WTC11 (cell line): Measurements from ENCODE around the gene ARHGAP15. TPM values are rescaled to one million over a fixed set of nuclear protein-coding genes. Genes with fewer than 3 reads are reported as not detected.

ENCODE experiments used
- ATAC-seq: fragments of 200-7000 bp; cut with Tn5 transposase; 2 replicates; pipeline ENCODE4 v1.10.0; 2021; ENCODE audit warnings: mild to moderate bottlenecking, moderate library complexity
- CTCF ChIA-PET: fragments of 300-600 bp; sonication (Branson Sonifier 250); formaldehyde crosslinking; loops from one replicate; lab custom pipeline; 2021; ENCODE audit warnings: antibody characterized with exemption; lab: Charles Lee
- POLR2A ChIA-PET: fragments of 350-600 bp; sonication (Branson Sonifier 250); formaldehyde crosslinking; loops from one replicate; lab custom pipeline; 2021; ENCODE audit warnings: antibody characterized with exemption; lab: Charles Lee
- DNase-seq: peaks from one replicate; pipeline ENCODE4 v3.0.0; 2021; ENCODE audit warnings: low spot score
- H3K27ac Mint-ChIP-seq: 2 replicates; pipeline ENCODE4 v1.8.0; 2021; ENCODE audit warnings: mixed read lengths
- H3K27me3 Mint-ChIP-seq: 2 replicates; pipeline ENCODE4 v1.8.0; 2021; ENCODE audit warnings: low read depth, mild to moderate bottlenecking, moderate library complexity, mixed read lengths
- H3K36me3 Mint-ChIP-seq: 2 replicates; pipeline ENCODE4 v1.8.0; 2021; ENCODE audit warnings: mixed read lengths
- H3K4me1 Mint-ChIP-seq: 2 replicates; pipeline ENCODE4 v1.8.0; 2022; ENCODE audit warnings: mixed read lengths
- H3K4me3 Mint-ChIP-seq: 2 replicates; pipeline ENCODE4 v1.8.0; 2021; ENCODE audit warnings: mild to moderate bottlenecking, moderate library complexity, mixed read lengths
- H3K9me3 Mint-ChIP-seq: 2 replicates; pipeline ENCODE4 v1.8.0; 2021; ENCODE audit warnings: mixed read lengths
- CREB1 ChIP-seq: sonication (generic); formaldehyde crosslinking; IDR thresholded peaks from 2 replicates; pipeline ENCODE4 v1.8.0; 2023; ENCODE audit warnings: mild to moderate bottlenecking, missing genetic modification reagents
- CREM ChIP-seq: sonication (generic); formaldehyde crosslinking; IDR thresholded peaks from 2 replicates; pipeline ENCODE4 v1.8.1; 2022; ENCODE audit warnings: mild to moderate bottlenecking, missing genetic modification reagents, moderate library complexity
- EMX1 ChIP-seq: fragments of 250-450 bp; sonication (Bioruptor Pico); IDR thresholded peaks from 2 replicates; pipeline ENCODE4 v1.8.0; 2021; ENCODE audit warnings: mild to moderate bottlenecking
- FOXP1 ChIP-seq: sonication (generic); formaldehyde crosslinking; IDR thresholded peaks from 2 replicates; pipeline ENCODE4 v1.8.0; 2022; ENCODE audit warnings: missing genetic modification reagents, mild to moderate bottlenecking, moderate library complexity, borderline replicate concordance
- GTF2I ChIP-seq: fragments of 250-450 bp; sonication (Bioruptor Pico); conservative IDR thresholded peaks from 2 replicates; pipeline ENCODE4 v1.4.0; 2021; ENCODE audit warnings: mild to moderate bottlenecking
- IRF2 ChIP-seq: sonication (generic); formaldehyde crosslinking; IDR thresholded peaks from 2 replicates; pipeline ENCODE4 v1.8.0; 2022; ENCODE audit warnings: low read depth, missing genetic modification reagents, borderline replicate concordance
- JUN ChIP-seq: sonication (generic); formaldehyde crosslinking; IDR thresholded peaks from 2 replicates; pipeline ENCODE4 v1.8.0; 2023; ENCODE audit warnings: mild to moderate bottlenecking, missing genetic modification reagents
- MXD4 ChIP-seq: fragments of 250-450 bp; sonication (Bioruptor Pico); IDR thresholded peaks from 2 replicates; pipeline ENCODE4 v1.8.0; 2021; ENCODE audit warnings: mild to moderate bottlenecking, moderate library complexity, borderline replicate concordance
- MYBL2 ChIP-seq: sonication (generic); formaldehyde crosslinking; IDR thresholded peaks from 2 replicates; pipeline ENCODE4 v1.8.1; 2023; ENCODE audit warnings: mild to moderate bottlenecking, moderate library complexity, missing genetic modification reagents
- TCF7 ChIP-seq: sonication (generic); formaldehyde crosslinking; IDR thresholded peaks from 2 replicates; pipeline ENCODE4 v1.8.0; 2022; ENCODE audit warnings: mild to moderate bottlenecking, low read depth, missing genetic modification reagents, moderate library complexity
- ZBTB21 ChIP-seq: sonication (generic); formaldehyde crosslinking; IDR thresholded peaks from 2 replicates; pipeline ENCODE4 v1.8.1; 2023; ENCODE audit warnings: mild to moderate bottlenecking, missing genetic modification reagents, borderline replicate concordance
- ZNF263 ChIP-seq: sonication (generic); formaldehyde crosslinking; IDR thresholded peaks from 2 replicates; pipeline ENCODE4 v1.8.1; 2022; ENCODE audit warnings: low read depth, mild to moderate bottlenecking, moderate library complexity, missing genetic modification reagents
- ZNF317 ChIP-seq: sonication (generic); formaldehyde crosslinking; IDR thresholded peaks from 2 replicates; pipeline ENCODE4 v1.8.1; 2023; ENCODE audit warnings: low read depth, mild to moderate bottlenecking, moderate library complexity, missing genetic modification reagents, borderline replicate concordance
- ZNF396 ChIP-seq: fragments of 250-450 bp; sonication (Bioruptor Pico); IDR thresholded peaks from 2 replicates; pipeline ENCODE4 v1.8.0; 2021; ENCODE audit warnings: mild to moderate bottlenecking, moderate library complexity, borderline replicate concordance
- ZNF416 ChIP-seq: fragments of 250-450 bp; sonication (Bioruptor Pico); IDR thresholded peaks from 2 replicates; pipeline ENCODE4 v1.9.0; 2021; ENCODE audit warnings: mild to moderate bottlenecking, inconsistent platforms
- total RNA-seq: library from RNA; stranded (reverse); gene quantifications from 3 replicates; pipeline ENCODE4 v1.2.3, GENCODE V29; 2021
- TF ChIP-seq, protein P1 (sequence below): sonication (generic); formaldehyde crosslinking; IDR thresholded peaks from 2 replicates; pipeline ENCODE4 v1.8.0; 2022; ENCODE audit warnings: missing genetic modification reagents
- TF ChIP-seq, protein P2 (sequence below): sonication (generic); formaldehyde crosslinking; IDR thresholded peaks from 2 replicates; pipeline ENCODE4 v1.8.0; 2022; ENCODE audit warnings: mild to moderate bottlenecking, missing genetic modification reagents
- TF ChIP-seq, protein P3 (sequence below): sonication (generic); formaldehyde crosslinking; IDR thresholded peaks from 2 replicates; pipeline ENCODE4 v1.8.1; 2023; ENCODE audit warnings: mild to moderate bottlenecking, missing genetic modification reagents
- TF ChIP-seq, protein P4 (sequence below): fragments of 250-450 bp; sonication (Bioruptor Pico); IDR thresholded peaks from 2 replicates; pipeline ENCODE4 v1.9.0; 2021; ENCODE audit warnings: mild to moderate bottlenecking
- TF ChIP-seq, protein P5 (sequence below): sonication (generic); formaldehyde crosslinking; conservative IDR thresholded peaks from 2 replicates; pipeline ENCODE4 v1.8.1; 2022; ENCODE audit warnings: mild to moderate bottlenecking, missing genetic modification reagents
- TF ChIP-seq, protein P6 (sequence below): sonication (generic); formaldehyde crosslinking; IDR thresholded peaks from 2 replicates; pipeline ENCODE4 v1.8.0; 2023; ENCODE audit warnings: missing genetic modification reagents
- TF ChIP-seq, protein P7 (sequence below): fragments of 250-450 bp; sonication (Bioruptor Pico); IDR thresholded peaks from 2 replicates; pipeline ENCODE4 v2.1.2; 2022; ENCODE audit warnings: mild to moderate bottlenecking, moderate library complexity

The ARHGAP15 gene
- total RNA-seq, 1 experiment from 2014 or later: 0.28 TPM

DNA sequence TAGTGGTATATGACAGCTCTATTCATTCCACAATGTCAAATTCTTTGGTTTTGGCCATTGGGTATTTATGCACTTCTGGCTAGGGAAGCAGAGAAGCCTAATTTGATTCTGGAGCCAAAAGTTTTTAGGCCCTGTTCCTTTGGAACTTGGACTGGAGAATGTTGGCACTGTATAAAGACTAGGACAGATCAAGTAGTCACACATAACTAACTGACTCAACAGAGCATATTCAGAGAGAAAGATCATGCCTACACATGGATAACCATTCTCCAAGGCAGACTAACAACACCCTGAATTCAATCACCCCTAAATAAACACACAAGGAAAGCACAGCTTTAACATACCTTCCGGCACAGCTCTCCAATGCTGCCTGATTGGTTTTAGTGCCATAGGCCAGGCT is 62.9 kb downstream of the ARHGAP15 start (continued):
- TF ChIP-seq, protein P1, sequence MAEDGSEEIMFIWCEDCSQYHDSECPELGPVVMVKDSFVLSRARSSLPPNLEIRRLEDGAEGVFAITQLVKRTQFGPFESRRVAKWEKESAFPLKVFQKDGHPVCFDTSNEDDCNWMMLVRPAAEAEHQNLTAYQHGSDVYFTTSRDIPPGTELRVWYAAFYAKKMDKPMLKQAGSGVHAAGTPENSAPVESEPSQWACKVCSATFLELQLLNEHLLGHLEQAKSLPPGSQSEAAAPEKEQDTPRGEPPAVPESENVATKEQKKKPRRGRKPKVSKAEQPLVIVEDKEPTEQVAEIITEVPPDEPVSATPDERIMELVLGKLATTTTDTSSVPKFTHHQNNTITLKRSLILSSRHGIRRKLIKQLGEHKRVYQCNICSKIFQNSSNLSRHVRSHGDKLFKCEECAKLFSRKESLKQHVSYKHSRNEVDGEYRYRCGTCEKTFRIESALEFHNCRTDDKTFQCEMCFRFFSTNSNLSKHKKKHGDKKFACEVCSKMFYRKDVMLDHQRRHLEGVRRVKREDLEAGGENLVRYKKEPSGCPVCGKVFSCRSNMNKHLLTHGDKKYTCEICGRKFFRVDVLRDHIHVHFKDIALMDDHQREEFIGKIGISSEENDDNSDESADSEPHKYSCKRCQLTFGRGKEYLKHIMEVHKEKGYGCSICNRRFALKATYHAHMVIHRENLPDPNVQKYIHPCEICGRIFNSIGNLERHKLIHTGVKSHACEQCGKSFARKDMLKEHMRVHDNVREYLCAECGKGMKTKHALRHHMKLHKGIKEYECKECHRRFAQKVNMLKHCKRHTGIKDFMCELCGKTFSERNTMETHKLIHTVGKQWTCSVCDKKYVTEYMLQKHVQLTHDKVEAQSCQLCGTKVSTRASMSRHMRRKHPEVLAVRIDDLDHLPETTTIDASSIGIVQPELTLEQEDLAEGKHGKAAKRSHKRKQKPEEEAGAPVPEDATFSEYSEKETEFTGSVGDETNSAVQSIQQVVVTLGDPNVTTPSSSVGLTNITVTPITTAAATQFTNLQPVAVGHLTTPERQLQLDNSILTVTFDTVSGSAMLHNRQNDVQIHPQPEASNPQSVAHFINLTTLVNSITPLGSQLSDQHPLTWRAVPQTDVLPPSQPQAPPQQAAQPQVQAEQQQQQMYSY: no peak
- TF ChIP-seq GTF2I (CRISPR knock-in tag) (no peak), FOXP1 (no peak)
- TF ChIP-seq, all 79 proteins: peak for 0

DNA sequence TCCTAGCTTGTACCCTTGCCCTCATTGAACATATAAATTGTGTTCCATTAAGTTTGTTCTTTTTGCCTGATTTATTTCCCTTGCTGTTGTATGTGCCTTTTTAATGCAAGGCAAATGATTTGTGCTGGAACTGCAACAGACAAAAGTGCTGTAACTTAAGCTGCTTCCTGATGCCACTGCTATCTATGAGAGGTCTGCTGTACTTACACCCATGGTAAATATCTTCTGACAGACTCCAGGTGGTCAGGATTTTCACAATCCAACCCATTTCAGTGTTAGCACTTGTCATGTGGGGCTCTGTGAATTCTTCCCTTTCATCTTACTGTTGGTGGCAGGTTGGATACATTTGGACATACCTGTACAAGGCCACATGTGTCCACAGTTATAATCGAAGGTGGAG is 63.5 kb downstream of the ARHGAP15 start:
- TF ChIP-seq, protein P2, sequence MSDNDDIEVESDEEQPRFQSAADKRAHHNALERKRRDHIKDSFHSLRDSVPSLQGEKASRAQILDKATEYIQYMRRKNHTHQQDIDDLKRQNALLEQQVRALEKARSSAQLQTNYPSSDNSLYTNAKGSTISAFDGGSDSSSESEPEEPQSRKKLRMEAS (CRISPR knock-in tag): no peak
- TF ChIP-seq, protein P3, sequence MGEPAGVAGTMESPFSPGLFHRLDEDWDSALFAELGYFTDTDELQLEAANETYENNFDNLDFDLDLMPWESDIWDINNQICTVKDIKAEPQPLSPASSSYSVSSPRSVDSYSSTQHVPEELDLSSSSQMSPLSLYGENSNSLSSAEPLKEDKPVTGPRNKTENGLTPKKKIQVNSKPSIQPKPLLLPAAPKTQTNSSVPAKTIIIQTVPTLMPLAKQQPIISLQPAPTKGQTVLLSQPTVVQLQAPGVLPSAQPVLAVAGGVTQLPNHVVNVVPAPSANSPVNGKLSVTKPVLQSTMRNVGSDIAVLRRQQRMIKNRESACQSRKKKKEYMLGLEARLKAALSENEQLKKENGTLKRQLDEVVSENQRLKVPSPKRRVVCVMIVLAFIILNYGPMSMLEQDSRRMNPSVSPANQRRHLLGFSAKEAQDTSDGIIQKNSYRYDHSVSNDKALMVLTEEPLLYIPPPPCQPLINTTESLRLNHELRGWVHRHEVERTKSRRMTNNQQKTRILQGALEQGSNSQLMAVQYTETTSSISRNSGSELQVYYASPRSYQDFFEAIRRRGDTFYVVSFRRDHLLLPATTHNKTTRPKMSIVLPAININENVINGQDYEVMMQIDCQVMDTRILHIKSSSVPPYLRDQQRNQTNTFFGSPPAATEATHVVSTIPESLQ: no peak
- TF ChIP-seq, protein P4, sequence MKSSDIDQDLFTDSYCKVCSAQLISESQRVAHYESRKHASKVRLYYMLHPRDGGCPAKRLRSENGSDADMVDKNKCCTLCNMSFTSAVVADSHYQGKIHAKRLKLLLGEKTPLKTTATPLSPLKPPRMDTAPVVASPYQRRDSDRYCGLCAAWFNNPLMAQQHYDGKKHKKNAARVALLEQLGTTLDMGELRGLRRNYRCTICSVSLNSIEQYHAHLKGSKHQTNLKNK (CRISPR knock-in tag): no peak
- TF ChIP-seq CREM (CRISPR knock-in tag): no peak
- TF ChIP-seq, protein P5, sequence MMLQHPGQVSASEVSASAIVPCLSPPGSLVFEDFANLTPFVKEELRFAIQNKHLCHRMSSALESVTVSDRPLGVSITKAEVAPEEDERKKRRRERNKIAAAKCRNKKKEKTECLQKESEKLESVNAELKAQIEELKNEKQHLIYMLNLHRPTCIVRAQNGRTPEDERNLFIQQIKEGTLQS: no peak
- no peak for TF ChIP-seq ZNF263 (CRISPR knock-in tag)
- TF ChIP-seq, protein P6, sequence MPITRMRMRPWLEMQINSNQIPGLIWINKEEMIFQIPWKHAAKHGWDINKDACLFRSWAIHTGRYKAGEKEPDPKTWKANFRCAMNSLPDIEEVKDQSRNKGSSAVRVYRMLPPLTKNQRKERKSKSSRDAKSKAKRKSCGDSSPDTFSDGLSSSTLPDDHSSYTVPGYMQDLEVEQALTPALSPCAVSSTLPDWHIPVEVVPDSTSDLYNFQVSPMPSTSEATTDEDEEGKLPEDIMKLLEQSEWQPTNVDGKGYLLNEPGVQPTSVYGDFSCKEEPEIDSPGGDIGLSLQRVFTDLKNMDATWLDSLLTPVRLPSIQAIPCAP (CRISPR knock-in tag): no peak
- Mint-ChIP-seq H3K4me3 (no peak overlapping the region), H3K4me1 (no peaks in the 10 kb centered on the region), H3K27me3 (no peaks in the 10 kb centered on the region), H3K27ac (no peak overlapping the region), H3K36me3 (no peaks in the 10 kb centered on the region), H3K9me3 (no peaks in the 10 kb centered on the region)
- DNase-seq: no peak
- ATAC-seq: no peak
- ChIA-PET CTCF (no interaction called here), POLR2A (no interaction called here)

DNA sequence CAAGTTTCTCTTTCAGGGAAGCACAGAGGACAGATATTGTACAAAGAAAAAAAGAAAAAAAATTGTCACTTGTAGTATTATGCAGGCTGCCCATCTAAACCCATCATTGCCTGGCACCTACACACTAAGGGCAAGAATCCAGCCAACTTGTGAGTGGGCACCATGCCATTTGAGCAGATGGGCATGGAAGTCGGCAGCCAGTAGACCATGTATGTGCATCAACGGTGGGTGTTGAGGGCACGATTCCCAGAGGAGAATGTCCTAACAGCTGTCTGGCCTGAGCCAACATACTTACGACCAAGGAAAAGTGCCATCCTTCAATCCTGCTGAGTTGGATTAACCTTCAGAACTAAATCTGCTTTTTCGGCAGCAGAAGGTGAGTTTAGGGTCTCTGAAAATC is 63.9 kb downstream of the ARHGAP15 start:
- Mint-ChIP-seq H3K4me3 (no peak overlapping the region), H3K27ac (no peak overlapping the region), H3K36me3 (no peaks in the 10 kb centered on the region), H3K4me1 (no peaks in the 10 kb centered on the region), H3K9me3 (no peaks in the 10 kb centered on the region), H3K27me3 (no peaks in the 10 kb centered on the region)
- no peak for TF ChIP-seq ZBTB21 (CRISPR knock-in tag)
- no peak for TF ChIP-seq CREB1
- POLR2A ChIA-PET: no interaction called here
- no peak for DNase-seq
- no peak for ATAC-seq
- CTCF ChIA-PET: no interaction called here

DNA sequence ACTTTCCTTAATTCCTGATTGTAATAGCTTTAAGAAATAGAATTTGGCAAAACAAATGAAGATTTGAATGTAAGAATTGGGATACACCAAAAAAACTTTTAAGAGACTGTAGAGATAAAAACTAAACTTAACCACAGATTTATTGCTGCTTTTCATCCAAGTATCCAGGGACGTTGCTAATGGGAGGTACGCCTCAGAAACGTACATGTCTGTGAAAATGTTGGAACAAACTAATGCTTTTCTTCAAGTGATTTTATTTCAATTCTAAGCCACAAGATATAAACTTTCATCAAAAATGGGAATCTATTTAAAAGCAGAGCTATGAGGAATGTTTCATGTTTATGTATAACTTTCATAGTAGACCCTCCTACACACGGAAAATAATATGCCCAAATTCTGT is 66.3 kb downstream of the ARHGAP15 start:
- TF ChIP-seq JUN (CRISPR knock-in tag) (no peak), ZNF317 (CRISPR knock-in tag) (no peak), TCF7 (no peak), IRF2 (no peak), MXD4 (no peak), ZNF416 (CRISPR knock-in tag) (no peak), MYBL2 (CRISPR knock-in tag) (no peak), EMX1 (CRISPR knock-in tag) (no peak), ZNF396 (CRISPR knock-in tag) (no peak)
- TF ChIP-seq, protein P7, sequence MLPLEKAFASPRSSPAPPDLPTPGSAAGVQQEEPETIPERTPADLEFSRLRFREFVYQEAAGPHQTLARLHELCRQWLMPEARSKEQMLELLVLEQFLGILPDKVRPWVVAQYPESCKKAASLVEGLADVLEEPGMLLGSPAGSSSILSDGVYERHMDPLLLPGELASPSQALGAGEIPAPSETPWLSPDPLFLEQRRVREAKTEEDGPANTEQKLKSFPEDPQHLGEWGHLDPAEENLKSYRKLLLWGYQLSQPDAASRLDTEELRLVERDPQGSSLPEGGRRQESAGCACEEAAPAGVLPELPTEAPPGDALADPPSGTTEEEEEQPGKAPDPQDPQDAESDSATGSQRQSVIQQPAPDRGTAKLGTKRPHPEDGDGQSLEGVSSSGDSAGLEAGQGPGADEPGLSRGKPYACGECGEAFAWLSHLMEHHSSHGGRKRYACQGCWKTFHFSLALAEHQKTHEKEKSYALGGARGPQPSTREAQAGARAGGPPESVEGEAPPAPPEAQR (CRISPR knock-in tag): no peak
- ChIA-PET POLR2A (no interaction called here), CTCF (no interaction called here)
- H3K27me3 Mint-ChIP-seq: no peaks in the 10 kb centered on the region
- H3K4me3 Mint-ChIP-seq: no peak overlapping the region
- H3K36me3 Mint-ChIP-seq: no peaks in the 10 kb centered on the region
- ATAC-seq (no peak), DNase-seq (no peak)
- H3K27ac Mint-ChIP-seq: no peak overlapping the region
- H3K9me3 Mint-ChIP-seq: no peaks in the 10 kb centered on the region
- no peaks in the 10 kb centered on the region for H3K4me1 Mint-ChIP-seq
